GM19452 (cell line): ENCODE data around the gene DCAF4.
A peak's percentile ranks its signal among the peaks of the same experiment; 100 is the strongest.

Experiments used
- ATAC-seq: cut with Tn5 transposase; IDR thresholded peaks from one replicate; pipeline ENCODE4 v1.9.1; 2021; ENCODE audit not compliant: unreplicated experiment

DCAF4 gene, protein sequence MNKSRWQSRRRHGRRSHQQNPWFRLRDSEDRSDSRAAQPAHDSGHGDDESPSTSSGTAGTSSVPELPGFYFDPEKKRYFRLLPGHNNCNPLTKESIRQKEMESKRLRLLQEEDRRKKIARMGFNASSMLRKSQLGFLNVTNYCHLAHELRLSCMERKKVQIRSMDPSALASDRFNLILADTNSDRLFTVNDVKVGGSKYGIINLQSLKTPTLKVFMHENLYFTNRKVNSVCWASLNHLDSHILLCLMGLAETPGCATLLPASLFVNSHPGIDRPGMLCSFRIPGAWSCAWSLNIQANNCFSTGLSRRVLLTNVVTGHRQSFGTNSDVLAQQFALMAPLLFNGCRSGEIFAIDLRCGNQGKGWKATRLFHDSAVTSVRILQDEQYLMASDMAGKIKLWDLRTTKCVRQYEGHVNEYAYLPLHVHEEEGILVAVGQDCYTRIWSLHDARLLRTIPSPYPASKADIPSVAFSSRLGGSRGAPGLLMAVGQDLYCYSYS

DNA sequence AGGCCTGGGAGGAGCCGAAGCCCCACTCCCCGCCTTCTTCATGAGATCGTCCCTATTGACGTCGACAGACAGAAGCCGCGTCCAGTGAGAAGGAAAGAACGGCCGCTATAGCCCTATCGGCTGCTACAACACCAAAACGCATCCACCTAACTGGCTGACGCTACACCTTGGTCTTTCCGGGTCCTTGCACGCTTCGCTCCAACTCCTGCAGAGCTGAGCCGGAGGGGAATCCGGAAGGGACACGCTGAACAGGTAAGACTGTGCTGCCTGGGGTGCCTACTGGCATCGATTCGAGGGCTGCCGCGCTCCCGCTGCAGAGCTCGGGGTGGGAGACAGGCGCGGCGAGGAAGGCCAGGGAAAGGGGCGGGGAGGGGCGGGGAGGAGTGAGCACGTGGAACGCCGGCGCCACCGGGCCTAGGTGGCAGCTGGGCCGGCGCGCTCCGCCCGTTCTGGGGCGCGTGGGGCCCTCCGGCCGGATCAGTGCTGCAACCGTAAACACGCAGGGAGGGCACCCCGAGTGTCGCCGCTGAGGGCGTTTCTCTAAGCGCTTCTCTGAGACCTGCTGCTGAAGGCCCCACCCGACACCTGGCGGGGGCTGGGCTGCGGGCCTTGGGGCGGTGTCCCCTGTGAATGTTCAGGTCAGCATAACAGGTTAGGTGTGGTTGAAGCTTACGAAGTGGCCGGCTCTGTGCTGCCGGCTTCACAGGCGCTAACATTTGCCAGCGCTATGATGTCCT, at the start of gene DCAF4:
DCAF4 (plus strand) TSS at position 173 of the 737 bp plus-strand sequence. CDS start 11,515 bp downstream, outside the sequence.
- peak; percentile 97 for ATAC-seq

DNA sequence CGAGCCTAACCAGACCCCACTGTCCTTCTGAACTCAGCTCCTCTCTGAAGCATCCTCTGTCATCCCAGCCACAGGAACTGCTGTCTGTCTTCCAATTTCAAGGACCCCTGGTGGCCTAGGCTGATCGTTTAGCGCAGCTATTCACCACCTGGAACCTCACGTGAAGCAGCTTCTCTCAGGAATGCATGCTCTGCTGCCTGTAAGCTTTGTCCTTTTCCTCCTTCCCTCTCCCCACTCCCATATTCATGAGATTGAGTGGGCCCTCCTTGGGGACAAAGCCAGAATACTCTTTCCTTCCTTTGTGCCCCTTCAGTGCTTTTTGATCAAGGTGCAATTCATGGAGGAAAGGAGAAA, 49.6 kb upstream of the DCAF4 start:
- no peak for ATAC-seq

DNA sequence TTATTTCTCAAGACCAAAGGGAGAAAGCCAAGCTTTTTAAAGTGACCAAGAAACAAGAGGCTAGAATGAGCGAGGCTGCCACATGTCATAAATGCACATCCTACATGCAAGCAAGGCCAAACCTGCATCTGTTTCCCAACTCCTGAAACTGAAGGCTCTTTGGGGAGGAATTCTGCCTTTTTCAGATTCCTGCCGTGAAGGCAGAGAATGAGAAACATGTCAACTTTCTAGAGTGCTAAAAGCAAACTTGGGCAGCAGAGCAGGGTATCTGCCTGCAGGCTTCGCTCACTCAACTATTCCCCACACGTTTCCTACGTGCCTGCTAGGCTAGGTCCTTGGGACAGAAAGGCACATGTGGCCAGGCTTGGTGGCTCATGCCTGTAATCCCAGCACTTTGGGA, 47.5 kb upstream of the DCAF4 start:
- no peak for ATAC-seq

DNA sequence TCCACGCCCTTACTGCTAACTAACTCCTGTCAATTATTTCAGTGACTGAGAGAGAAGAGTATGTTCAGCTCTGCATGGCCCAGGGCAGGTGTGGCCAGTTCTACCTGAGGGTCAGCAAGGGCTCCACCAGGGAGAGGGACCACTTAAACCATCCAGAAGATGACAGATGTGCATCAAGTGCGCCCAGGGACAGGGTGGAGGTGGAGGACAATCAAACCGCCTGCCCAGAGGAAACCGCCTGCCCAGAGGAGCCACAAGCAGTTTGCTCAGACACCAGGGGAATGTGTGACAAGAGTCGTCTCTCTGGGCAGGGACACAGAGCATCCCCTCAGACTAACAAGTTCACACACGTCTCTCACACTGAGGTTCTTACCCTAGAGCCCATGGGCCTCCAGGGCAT, 46.8 kb upstream of the DCAF4 start:
- no peak for ATAC-seq

DNA sequence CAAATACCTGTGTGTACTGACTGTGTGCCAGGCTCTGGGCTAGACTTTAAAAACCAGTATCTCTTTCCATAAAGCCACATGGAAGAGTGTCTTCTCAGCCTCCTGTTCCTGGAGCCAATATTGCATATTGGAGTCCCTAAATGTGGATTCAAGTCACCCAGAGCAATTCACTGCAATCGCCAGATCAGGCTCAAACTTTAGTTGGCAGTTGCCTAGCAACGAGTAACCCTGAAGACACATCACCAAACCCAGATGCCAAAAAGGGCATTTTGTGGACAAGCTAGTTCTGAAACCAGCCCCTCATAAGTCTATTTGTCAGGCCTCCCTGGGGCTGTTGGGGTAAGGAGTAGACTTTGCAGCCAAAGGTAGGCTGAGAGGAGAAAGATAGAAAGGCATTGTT, 46.1 kb upstream of the DCAF4 start:
- no peak for ATAC-seq

- no peak for ATAC-seq
Observed at GRCh38 chr14:72880820-72881219, 45.4 kb upstream of the DCAF4 start.

GRCh38 chr14:72881543-72881942, 44.7 kb upstream of the DCAF4 start:
- ATAC-seq = no peak

- ATAC-seq = no peak
Observed at GRCh38 chr14:72882047-72882446, 44.2 kb upstream of the DCAF4 start.

DNA sequence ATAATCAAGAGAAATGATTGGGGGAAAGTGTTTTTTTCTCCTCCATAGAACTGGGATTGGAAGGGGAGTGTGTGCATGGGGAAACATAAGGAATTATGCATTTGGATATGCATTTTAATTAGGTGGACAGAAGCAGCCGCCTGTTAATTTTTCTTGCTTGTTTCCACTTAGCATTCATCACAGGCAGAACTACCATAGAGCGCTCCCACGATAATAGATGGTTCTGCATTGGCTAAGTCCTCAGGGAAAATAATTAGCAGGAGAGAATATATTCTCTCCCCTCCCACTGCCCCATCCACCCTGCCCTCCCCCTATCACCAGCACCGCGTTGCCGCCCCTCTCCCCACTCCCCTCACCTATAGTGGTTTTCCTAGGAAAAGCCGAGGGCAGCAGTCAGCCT, 43.8 kb upstream of the DCAF4 start:
- ATAC-seq = no peak

DNA sequence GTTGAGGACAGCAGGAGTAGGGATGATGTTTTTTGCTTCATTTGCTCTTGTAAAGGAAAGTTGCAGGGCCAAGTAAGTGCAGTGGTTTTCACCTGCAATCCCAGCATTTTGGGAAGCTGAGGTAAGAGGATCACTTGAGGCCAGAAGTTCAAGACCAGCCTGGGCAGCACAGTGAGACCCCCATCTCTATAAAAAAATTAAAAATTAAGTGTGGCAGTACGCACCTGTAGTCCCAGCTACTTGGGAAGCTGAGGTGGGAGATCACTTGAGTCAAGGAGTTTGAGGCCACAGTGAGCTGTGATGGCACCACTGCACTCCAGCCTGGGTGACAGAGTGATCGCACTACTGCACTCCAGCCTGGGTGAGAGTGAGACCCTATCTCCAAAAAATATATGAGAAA, 43.2 kb upstream of the DCAF4 start:
- no peak for ATAC-seq

DNA sequence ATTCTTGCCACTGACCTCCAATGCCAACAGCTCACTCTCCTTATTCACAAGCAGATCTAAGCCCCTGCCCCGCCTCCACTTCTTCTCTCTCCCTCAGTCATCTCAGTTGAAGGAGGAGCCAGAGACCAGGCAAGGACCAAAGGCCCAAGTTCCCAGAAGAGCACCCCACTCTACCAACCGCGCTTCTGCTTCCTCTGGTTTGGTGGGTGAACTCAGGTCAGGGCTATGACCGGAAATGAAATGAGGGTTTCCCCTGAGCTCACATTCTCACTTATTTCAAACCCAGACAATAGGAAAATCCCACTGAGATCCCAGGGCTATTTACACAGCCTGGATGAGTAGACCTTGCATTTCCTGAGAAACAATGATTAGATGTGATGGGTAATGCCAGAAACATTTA, 42.3 kb upstream of the DCAF4 start:
- no peak for ATAC-seq

DNA sequence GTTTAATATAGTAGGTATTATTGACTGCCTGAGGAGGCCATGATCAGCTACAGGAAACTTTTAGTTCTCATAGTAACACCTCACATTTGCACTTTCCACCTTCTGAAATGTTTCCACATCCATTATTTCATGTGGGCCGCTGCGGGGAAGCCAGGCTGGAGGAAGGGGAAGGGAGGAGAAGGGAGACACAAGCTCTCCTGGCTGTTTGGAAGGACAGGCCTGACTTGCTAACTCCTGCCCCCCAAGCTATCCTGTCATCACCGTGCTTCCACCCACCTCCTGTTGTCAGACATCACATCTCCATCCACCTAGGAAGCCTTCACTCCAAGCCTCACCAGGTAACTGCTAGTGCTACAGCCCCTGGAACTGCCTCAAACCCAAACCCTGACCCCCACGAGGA, 41.9 kb upstream of the DCAF4 start:
- ATAC-seq = no peak

GRCh38 chr14:72887514-72887913, 38.8 kb upstream of the DCAF4 start:
- no peak for ATAC-seq

DNA sequence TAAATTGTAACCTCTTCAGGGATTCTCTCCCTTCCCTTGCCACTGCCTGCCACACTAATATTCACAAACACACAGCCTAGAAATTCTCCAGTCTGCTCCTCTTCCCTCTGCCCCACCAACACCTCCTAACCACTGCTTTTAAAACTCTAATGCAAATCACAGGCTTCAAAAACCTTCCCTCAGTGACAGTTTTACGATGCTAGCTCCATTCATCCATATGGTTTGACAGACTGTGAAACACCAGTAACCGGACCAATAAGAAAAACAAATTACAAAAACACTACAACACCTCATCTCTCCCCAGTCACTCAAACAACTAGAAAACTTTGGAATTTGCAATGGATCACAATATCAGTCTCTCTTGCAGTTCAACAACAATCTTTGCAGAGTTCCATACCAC, 38.1 kb upstream of the DCAF4 start:
- no peak for ATAC-seq

- ATAC-seq = no peak
Observed at GRCh38 chr14:72888636-72889201, 37.5 kb upstream of the DCAF4 start.

GRCh38 chr14:72889366-72889765, 36.9 kb upstream of the DCAF4 start:
- ATAC-seq = no peak

DNA sequence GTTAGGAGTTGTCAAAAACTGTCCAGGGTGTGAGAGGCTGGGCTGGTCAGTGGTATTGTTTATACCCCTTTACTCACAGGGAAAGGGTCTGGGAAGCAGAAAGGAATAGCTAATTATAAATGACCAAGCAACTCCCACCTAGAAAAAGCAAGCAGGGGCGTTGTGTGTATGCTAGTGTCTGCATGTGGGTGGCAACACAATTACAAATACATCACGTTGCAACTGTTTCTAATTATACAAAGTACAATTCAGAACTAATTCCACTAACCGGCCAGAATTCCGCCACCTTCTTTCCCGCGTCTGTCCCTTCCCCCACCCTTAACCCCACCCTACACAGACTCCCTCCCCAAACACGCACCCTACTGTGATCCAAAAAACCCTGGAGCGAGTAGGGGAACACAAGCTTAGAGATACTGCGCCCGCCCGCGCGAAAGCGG, 34.6 kb upstream of the DCAF4 start:
- ATAC-seq = no peak

GRCh38 chr14:72892103-72892878, 34.0 kb upstream of the DCAF4 start:
- ATAC-seq = no peak

DNA sequence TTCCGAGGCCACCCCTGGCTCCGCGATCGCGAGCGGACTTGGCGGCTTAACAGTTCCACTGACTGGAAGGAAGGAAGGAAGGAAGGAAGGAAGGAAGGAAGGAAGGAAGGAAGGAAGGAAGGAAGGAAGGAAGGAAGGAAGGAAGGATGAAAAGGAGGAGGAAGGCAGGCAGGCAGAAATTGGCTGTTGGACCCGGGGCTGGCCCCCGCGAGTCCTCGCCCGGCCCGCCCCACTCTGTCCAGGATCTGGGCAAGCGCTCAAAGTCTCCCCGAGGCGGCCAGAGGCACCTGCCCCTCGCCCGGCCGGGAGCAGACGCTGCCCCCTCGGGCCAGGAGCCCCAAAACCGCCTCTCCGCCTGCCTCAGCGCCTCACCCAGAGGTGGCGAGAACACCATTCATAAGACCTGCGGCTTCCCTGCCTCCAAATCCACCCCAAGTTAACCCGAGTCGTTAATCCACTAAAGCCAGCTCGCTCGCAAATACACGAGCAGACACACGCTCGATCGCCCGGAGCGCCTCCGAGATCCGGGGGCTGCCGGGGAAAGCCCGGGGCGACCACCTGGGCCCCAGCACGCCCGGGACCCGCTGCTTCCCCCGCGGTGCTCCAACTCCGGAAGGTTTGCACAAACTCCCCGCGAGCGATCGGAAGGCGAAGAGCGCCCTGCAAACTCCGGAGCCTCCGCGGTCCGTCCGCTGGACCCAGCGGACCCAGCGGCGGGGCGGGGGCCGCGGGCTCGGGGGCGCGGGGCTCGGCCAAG, 33.2 kb upstream of the DCAF4 start:
- peak; percentile 8 for ATAC-seq

- peak; percentile 97 for ATAC-seq
Observed at GRCh38 chr14:72893636-72894322, 32.5 kb upstream of the DCAF4 start, which contains the start of gene DPF3. Gene DPF3, minus strand, starts transcription at chr14:72894101. Its CDS starts 13 bp downstream, at chr14:72894088.
